H9 (cell line): ENCODE data around the gene KATNA1. TPM values are rescaled to one million over a fixed set of nuclear protein-coding genes. Genes with fewer than 3 reads are reported as not detected.

ENCODE experiments used
- DNase-seq: peaks from one replicate; pipeline ENCODE4 v3.0.0-alpha.2; 2017
- H2AFZ ChIP-seq: one replicate; pipeline ENCODE4 v1.6.1; 2013; ENCODE audit warnings: mild to moderate bottlenecking, low read length, control low read depth, moderate library complexity
- H2AK5ac ChIP-seq: 2 replicates; pipeline ENCODE4 v1.6.1; 2013; ENCODE audit warnings: low read length, control low read depth, mixed read lengths; ENCODE audit not compliant: insufficient read length
- H2BK120ac ChIP-seq: one replicate; pipeline ENCODE4 v1.6.1; 2013; ENCODE audit warnings: low read depth, mild to moderate bottlenecking, low read length, control low read depth, inconsistent platforms; ENCODE audit not compliant: poor library complexity, severe bottlenecking
- H2BK12ac ChIP-seq: 2 replicates; pipeline ENCODE4 v1.6.1; 2013; ENCODE audit warnings: low read length, control low read depth, mixed read lengths, low read depth; ENCODE audit not compliant: insufficient read length
- H2BK15ac ChIP-seq: 2 replicates; pipeline ENCODE4 v1.6.1; 2013; ENCODE audit warnings: low read depth, low read length, control low read depth
- H2BK20ac ChIP-seq: one replicate; pipeline ENCODE4 v1.6.1; 2013; ENCODE audit warnings: low read depth, mild to moderate bottlenecking, low read length, control low read depth, inconsistent platforms; ENCODE audit not compliant: poor library complexity, severe bottlenecking
- H2BK5ac ChIP-seq: 2 replicates; pipeline ENCODE4 v1.6.1; 2013; ENCODE audit warnings: low read length, control low read depth, mixed read lengths; ENCODE audit not compliant: insufficient read length
- H3K14ac ChIP-seq: 2 replicates; pipeline ENCODE4 v1.6.1; 2013; ENCODE audit warnings: low read length, control low read depth; ENCODE audit not compliant: insufficient read depth
- H3K18ac ChIP-seq: 2 replicates; pipeline ENCODE4 v1.6.1; 2013; ENCODE audit warnings: low read depth, mild to moderate bottlenecking, mixed read lengths, low read length, control low read depth; ENCODE audit not compliant: insufficient read length
- H3K23ac ChIP-seq: 2 replicates; pipeline ENCODE4 v1.6.1; 2013; ENCODE audit warnings: low read length, control low read depth, mixed read lengths, low read depth; ENCODE audit not compliant: insufficient read length
- H3K23me2 ChIP-seq: 2 replicates; pipeline ENCODE4 v1.6.1; 2013; ENCODE audit warnings: low read depth, mild to moderate bottlenecking, mixed read lengths, low read length, control low read depth; ENCODE audit not compliant: insufficient read length, poor library complexity, severe bottlenecking
- H3K27ac ChIP-seq: 2 replicates; pipeline ENCODE4 v1.5.1; 2013; ENCODE audit warnings: low read length, control low read depth, mixed read lengths, low read depth; ENCODE audit not compliant: insufficient read length
- H3K27me3 ChIP-seq: 2 replicates; pipeline ENCODE4 v1.6.1; 2013; ENCODE audit warnings: low read length, control low read depth, inconsistent platforms; ENCODE audit not compliant: insufficient read depth
- H3K4ac ChIP-seq: 2 replicates; pipeline ENCODE4 v1.6.1; 2013; ENCODE audit warnings: low read depth, mild to moderate bottlenecking, control low read depth, inconsistent platforms, low read length, moderate library complexity
- H3K4me1 ChIP-seq: 2 replicates; pipeline ENCODE4 v1.6.1; 2013; ENCODE audit warnings: low read length, control low read depth, inconsistent platforms; ENCODE audit not compliant: insufficient read depth
- H3K4me2 ChIP-seq: 2 replicates; pipeline ENCODE4 v1.6.1; 2013; ENCODE audit warnings: low read length, control low read depth, mixed read lengths; ENCODE audit not compliant: insufficient read length, insufficient read depth
- H3K56ac ChIP-seq: 2 replicates; pipeline ENCODE4 v1.6.1; 2013; ENCODE audit warnings: low read depth, mild to moderate bottlenecking, mixed read lengths, low read length, control low read depth; ENCODE audit not compliant: insufficient read length
- H3K79me1 ChIP-seq: 2 replicates; pipeline ENCODE4 v1.6.1; 2013; ENCODE audit warnings: low read depth, mild to moderate bottlenecking, moderate library complexity, low read length, control low read depth, inconsistent platforms; ENCODE audit not compliant: insufficient read depth, poor library complexity, severe bottlenecking
- H3K79me2 ChIP-seq: 2 replicates; pipeline ENCODE4 v1.6.1; 2013; ENCODE audit warnings: low read length, control low read depth, inconsistent platforms; ENCODE audit not compliant: insufficient read depth
- H3K9ac ChIP-seq: 2 replicates; pipeline ENCODE4 v1.6.1; 2013; ENCODE audit warnings: low read length, control low read depth, mixed read lengths; ENCODE audit not compliant: insufficient read length; ENCODE audit errors: extremely low read depth
- H3K9me3 ChIP-seq: one replicate; pipeline ENCODE4 v1.6.1; 2013; ENCODE audit warnings: low read depth, low read length, inconsistent platforms; ENCODE audit not compliant: control insufficient read depth
- H3T11ph ChIP-seq: one replicate; pipeline ENCODE4 v1.6.1; 2013; ENCODE audit warnings: mild to moderate bottlenecking, low read length, control low read depth, inconsistent platforms
- H4K20me1 ChIP-seq: one replicate; pipeline ENCODE4 v1.6.1; 2013; ENCODE audit not compliant: control insufficient read depth, insufficient read length, insufficient read depth
- H4K5ac ChIP-seq: 2 replicates; pipeline ENCODE4 v1.6.1; 2013; ENCODE audit warnings: low read depth, mild to moderate bottlenecking, mixed read lengths, low read length, control low read depth; ENCODE audit not compliant: insufficient read length
- H4K8ac ChIP-seq: replicated peaks from 2 replicates; pipeline ENCODE4 v1.6.1; 2013; ENCODE audit warnings: low read length, control low read depth, mixed read lengths, low read depth; ENCODE audit not compliant: insufficient read length
- H4K91ac ChIP-seq: 2 replicates; pipeline ENCODE4 v1.6.1; 2013; ENCODE audit warnings: low read depth, mild to moderate bottlenecking, moderate library complexity, mixed read lengths, low read length, control low read depth; ENCODE audit not compliant: insufficient read length
- H3K27ac Mint-ChIP-seq, 3 experiments: 2 replicates in 2 of 3; 3 replicates in 1 of 3; pipeline ENCODE4 v1.8.0; 2020 to 2021; ENCODE audit warnings: mixed read lengths in 3 of 3, mild to moderate bottlenecking in 1 of 3, moderate library complexity in 1 of 3
- H3K27me3 Mint-ChIP-seq: 2 replicates; pipeline ENCODE4 v1.8.0; 2021; ENCODE audit warnings: low read depth, mild to moderate bottlenecking, moderate library complexity, mixed read lengths
- H3K36me3 Mint-ChIP-seq, 3 experiments: 2 replicates in 2 of 3; 3 replicates in 1 of 3; pipeline ENCODE4 v1.8.0; 2020 to 2021; ENCODE audit warnings: low read depth in 3 of 3, mixed read lengths in 3 of 3; ENCODE audit not compliant: insufficient read depth in 1 of 3
- H3K4me1 Mint-ChIP-seq, 2 experiments: 2 replicates each; pipeline ENCODE4 v1.8.0; 2020; ENCODE audit warnings: mixed read lengths in 2 of 2
- H3K4me3 Mint-ChIP-seq, 2 experiments: 2 replicates in 1 of 2; 3 replicates in 1 of 2; pipeline ENCODE4 v1.8.0; 2020 to 2021; ENCODE audit warnings: mild to moderate bottlenecking in 2 of 2, mixed read lengths in 2 of 2, moderate library complexity in 1 of 2
- H3K9me3 Mint-ChIP-seq, 2 experiments: 2 replicates in 1 of 2; 3 replicates in 1 of 2; pipeline ENCODE4 v1.8.0; 2020; ENCODE audit warnings: mild to moderate bottlenecking in 2 of 2, mixed read lengths in 2 of 2, moderate library complexity in 1 of 2
- CTCF ChIP-seq: fragments of 200-600 bp; sonication (generic); conservative IDR thresholded peaks from 3 replicates; pipeline ENCODE4 v1.8.0; 2021; ENCODE audit warnings: antibody characterized with exemption, mild to moderate bottlenecking
- whole genome bisulfite sequencing: extraction: QIAGEN DNeasy Blood & Tissue Kit; methylation state at CpG from one replicate; pipeline ENCODE4 v1.1.7; 2013; ENCODE audit warnings: missing lambda C conversion rate, low lambda C conversion rate, mixed read lengths; ENCODE audit not compliant: insufficient read length; ENCODE audit errors: extremely low coverage; 5-methylcytosine and 5-hydroxymethylcytosine counted together
- total RNA-seq: library from RNA; stranded (reverse); gene quantifications from 2 replicates; pipeline ENCODE4 v1.2.1, GENCODE V29; 2021

The KATNA1 gene
- total RNA-seq, 1 experiment from 2014 or later, result 18.3 TPM

DNA sequence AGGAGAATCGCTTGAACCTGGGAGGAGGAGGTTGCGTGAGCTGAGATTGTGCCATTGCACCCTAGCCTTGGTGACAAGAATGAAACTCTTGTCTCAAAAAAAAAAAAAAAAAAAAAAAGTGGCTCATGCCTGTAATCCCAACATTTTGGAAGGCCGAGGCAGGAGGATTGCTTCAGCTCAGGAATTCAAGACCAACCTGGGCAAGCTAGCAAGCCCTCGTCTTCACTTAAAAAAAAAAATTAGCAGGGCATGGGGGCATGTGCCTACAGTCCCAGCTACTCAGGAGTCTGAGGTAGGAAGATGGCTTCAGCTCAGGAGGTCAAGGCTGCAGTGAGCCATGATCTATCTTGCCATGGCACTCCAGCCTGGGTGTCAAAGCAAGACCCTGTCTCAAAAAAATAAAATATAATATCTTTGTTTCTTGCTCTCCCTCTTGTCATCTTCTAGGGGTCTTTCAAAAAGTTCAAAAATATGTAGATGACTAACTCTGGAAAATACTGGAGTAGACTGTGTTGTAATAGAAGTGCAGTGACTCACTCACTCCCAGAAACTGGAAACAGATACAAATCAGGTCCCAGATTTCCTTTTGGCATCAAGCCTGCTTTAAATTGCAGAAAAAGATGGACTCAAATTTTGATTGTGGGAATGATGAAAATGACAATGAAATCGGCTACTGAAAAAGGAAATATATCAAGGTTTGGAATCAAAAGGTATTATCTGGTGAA is 85.1 kb downstream of the KATNA1 start:
- no peak overlapping the region for H3K18ac ChIP-seq
- no peak overlapping the region for H4K5ac ChIP-seq
- no peak overlapping the region for H2AFZ ChIP-seq
- Mint-ChIP-seq H3K4me3 (no peak overlapping the region), H3K36me3 (no peaks in the 10 kb centered on the region; a peak in 1 of 7 replicates), H3K9me3 (no peaks in the 10 kb centered on the region; a peak in 1 of 5 replicates), H3K27me3 (peaks cover 4% of the 10 kb centered on the region), H3K27ac (no peak overlapping the region), H3K4me1 (peaks cover 11 to 13% of the 10 kb centered on the region in 2 experiments)
- no peaks in the 10 kb centered on the region for H4K20me1 ChIP-seq
- H3K79me2 ChIP-seq, result peaks cover 5% of the 10 kb centered on the region; the same call in 1 of the 2 replicates
- no peak overlapping the region for H3K4ac ChIP-seq
- no peak overlapping the region for H3K9ac ChIP-seq
- H3K27me3 ChIP-seq, result no peaks in the 10 kb centered on the region
- no peaks in the 10 kb centered on the region for H3K9me3 ChIP-seq
- no peak overlapping the region for H4K91ac ChIP-seq
- no peak overlapping the region for H3K27ac ChIP-seq
- H3K23me2 ChIP-seq, result peaks cover 4% of the 10 kb centered on the region
- no peak overlapping the region for H3K56ac ChIP-seq
- no peak for DNase-seq
- no peaks in the 10 kb centered on the region for H3K4me1 ChIP-seq
- H2BK15ac ChIP-seq, result no peak overlapping the region
- H2AK5ac ChIP-seq, result no peak overlapping the region
- no peak overlapping the region for H3T11ph ChIP-seq
- H3K14ac ChIP-seq, result no peak overlapping the region
- no peak overlapping the region for H4K8ac ChIP-seq
- H2BK5ac ChIP-seq, result no peak overlapping the region
- no peak overlapping the region for H3K23ac ChIP-seq
- no peak overlapping the region for H2BK20ac ChIP-seq
- no peak for TF ChIP-seq CTCF
- WGBS, result no CpG with 5 or more reads among the region's 5 CpGs
- H2BK120ac ChIP-seq, result no peak overlapping the region
- no peak overlapping the region for H3K4me2 ChIP-seq
- H3K79me1 ChIP-seq, result peaks cover 2% of the 10 kb centered on the region
- H2BK12ac ChIP-seq, result no peak overlapping the region
